ENCODE measurements around the gene USP34. TPM values are rescaled to one million over a fixed set of nuclear protein-coding genes. Genes with fewer than 3 reads are reported as not detected.
"Not testable (repeated sequence)": the region's sequence is repeated elsewhere in the genome, so short reads cannot be mapped to it uniquely, and the experiment has no call there.

USP34 gene
- total RNA-seq, 4 donors from 2014 or later: 120 to 210 (median 157) TPM

DNA sequence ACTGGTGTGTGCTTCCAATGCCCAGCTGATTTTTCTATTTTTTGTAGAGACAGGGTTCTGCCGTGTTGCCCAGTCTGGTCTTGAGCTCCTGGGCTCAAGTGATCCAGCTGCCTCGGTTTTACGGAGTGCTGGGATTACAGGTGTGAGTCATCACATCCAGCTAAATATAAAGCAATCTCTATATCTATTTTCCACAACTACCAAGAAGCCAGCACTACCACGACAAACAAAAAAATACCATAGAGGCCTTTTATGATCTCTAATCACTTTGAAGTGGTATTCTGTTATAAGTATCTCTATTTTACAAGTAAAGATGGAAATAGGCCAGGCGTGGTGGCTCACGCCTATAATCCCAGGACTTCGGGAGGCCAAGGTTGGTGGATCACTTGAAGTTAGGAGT, 274.2 kb downstream of the USP34 start:
- 65 to 91% methylated on average over 6 to 7 of the region's 7 CpGs for WGBS, 2 donors (ENCODE audit: low coverage in 1 of 2)
- no peak overlapping the region for H3K27ac ChIP-seq
- ATAC-seq: no peak
- H3K4me3 ChIP-seq: no peak overlapping the region
- no peaks in the 10 kb centered on the region for H3K9me3 ChIP-seq
- peaks cover 0 to 10% (median 0%) of the 10 kb centered on the region in 3 donors for H3K4me1 ChIP-seq
- no peak for TF ChIP-seq POLR2A (IDR thresholded peaks at IDR 0.05)
- TF ChIP-seq POLR2AphosphoS5 (IDR thresholded peaks at IDR 0.05): no peak
- TF ChIP-seq, protein P1, sequence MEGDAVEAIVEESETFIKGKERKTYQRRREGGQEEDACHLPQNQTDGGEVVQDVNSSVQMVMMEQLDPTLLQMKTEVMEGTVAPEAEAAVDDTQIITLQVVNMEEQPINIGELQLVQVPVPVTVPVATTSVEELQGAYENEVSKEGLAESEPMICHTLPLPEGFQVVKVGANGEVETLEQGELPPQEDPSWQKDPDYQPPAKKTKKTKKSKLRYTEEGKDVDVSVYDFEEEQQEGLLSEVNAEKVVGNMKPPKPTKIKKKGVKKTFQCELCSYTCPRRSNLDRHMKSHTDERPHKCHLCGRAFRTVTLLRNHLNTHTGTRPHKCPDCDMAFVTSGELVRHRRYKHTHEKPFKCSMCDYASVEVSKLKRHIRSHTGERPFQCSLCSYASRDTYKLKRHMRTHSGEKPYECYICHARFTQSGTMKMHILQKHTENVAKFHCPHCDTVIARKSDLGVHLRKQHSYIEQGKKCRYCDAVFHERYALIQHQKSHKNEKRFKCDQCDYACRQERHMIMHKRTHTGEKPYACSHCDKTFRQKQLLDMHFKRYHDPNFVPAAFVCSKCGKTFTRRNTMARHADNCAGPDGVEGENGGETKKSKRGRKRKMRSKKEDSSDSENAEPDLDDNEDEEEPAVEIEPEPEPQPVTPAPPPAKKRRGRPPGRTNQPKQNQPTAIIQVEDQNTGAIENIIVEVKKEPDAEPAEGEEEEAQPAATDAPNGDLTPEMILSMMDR (IDR thresholded peaks at IDR 0.05): no peak
- TF ChIP-seq EP300 (IDR thresholded peaks at IDR 0.05): no peak
- no peaks in the 10 kb centered on the region for H3K27me3 ChIP-seq
- peaks cover 0 to 84% of the 10 kb centered on the region in 2 donors for H3K36me3 ChIP-seq

DNA sequence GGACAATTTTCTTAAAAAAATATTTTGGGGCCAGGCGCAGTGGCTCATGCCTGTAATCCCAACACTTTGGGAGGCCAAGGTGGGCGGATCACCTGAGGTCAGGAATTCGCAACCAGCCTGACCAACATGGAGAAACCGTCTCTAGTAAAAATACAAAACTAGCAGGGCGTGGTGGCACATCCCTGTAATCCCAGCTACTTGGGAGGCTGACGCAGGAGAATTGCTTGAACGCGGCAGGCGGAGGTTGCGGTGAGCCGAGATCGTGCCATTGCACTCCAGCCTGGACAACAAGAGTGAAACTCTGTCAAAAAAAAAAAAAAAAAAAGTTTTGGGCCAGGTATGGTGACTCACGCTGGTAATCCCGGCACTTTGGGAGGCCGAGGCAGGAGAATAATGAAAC, 276.2 kb downstream of the USP34 start:
- not testable (repeated sequence) for H3K27ac ChIP-seq, H3K4me1 ChIP-seq, H3K9me3 ChIP-seq, H3K4me3 ChIP-seq, ATAC-seq, H3K27me3 ChIP-seq
- peaks cover 3 to 87% of the 10 kb centered on the region in 2 donors for H3K36me3 ChIP-seq
- 82 to 94% methylated on average over 3 to 7 of the region's 15 CpGs for WGBS, 2 donors (ENCODE audit: low coverage in 1 of 2)

DNA sequence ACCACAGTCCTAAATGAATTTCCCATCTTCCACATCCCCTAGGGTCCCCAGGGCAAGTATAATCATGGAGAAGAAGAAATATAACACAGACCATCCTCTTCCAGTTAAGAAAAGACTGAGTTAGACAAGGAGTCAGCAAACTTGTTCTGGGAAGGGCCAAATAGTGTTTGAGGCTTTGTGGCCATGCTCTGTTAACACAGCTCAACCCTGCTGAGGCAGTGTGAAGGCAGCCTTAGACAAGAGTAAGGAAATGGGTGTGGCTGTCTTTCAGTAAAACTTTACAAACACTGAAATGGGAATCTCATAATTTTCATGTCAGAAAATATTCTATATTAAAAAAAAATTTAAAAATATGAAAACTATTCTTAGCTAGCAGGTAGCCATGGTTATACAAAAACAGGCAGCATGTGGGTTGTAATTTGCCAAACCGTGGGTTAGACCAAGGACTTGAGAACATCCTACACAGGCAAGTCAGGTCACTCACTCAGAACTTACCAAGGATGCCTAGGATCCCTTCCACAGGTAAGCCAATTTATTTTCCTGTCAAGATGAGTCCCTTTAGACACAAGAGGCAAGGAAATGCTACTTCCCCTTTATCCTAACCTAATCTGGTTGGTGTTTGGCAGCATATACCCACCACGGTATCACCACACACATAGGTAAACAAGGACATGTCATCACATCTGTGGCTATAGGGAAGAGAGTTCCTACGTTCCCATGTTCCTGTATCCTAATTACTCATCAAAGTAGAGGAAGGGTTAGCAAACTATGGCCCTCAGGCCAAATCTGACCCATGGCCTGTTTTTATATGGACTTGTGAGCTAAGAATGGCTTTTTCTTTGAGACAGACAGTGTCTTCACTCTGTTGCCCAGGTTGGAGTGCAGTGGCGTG, 277.0 kb downstream of the USP34 start:
- Histone ChIP-seq H3K27me3 (no peaks in the 10 kb centered on the region), H3K9me3 (no peaks in the 10 kb centered on the region), H3K4me3 (no peak overlapping the region), H3K36me3 (peaks cover 4 to 88% of the 10 kb centered on the region in 2 donors), H3K4me1 (peaks cover 0 to 10% (median 0%) of the 10 kb centered on the region in 3 donors), H3K27ac (peak overlapping the region in 1 of 4 donors; percentile 36)
- TF ChIP-seq POLR2A (IDR thresholded peaks at IDR 0.05) (no peak), EP300 (IDR thresholded peaks at IDR 0.05) (no peak)
- TF ChIP-seq, protein P1 (IDR thresholded peaks at IDR 0.05): no peak
- 67 to 80% methylated on average over 3 to 4 of the region's 4 CpGs for WGBS, 2 donors (ENCODE audit: low coverage in 1 of 2)
- ATAC-seq: no peak

DNA sequence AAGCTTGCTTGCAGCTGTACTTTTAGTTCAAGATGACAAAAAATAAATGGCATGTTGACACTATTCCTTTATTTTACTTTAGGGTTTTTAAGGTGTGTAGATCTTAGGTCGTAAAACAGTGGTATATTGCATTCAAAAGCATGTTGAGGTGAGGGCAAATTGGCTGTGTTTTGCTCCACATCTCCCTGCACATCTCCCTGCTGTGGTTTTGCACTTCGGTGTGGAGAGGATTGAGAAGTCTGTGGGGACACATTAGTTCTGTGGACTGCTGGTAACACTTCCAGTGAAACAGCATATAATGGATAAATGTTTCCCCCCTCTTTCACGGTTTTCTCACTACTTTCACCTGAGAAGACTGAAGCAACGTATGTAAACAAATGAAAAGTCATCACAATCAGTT, 283.8 kb downstream of the USP34 start:
- no peak for ATAC-seq
- Histone ChIP-seq H3K4me3 (no peak overlapping the region), H3K4me1 (peaks cover 0 to 6% (median 5%) of the 10 kb centered on the region in 3 donors), H3K9me3 (no peaks in the 10 kb centered on the region), H3K27me3 (no peaks in the 10 kb centered on the region), H3K27ac (no peak overlapping the region), H3K36me3 (peaks cover 4 to 100% of the 10 kb centered on the region in 2 donors)
- TF ChIP-seq, protein P1 (IDR thresholded peaks at IDR 0.05): no peak
- TF ChIP-seq EP300 (IDR thresholded peaks at IDR 0.05): no peak
- 54 to 100% methylated on average over 3 to 4 of the region's 4 CpGs for WGBS, 2 donors (ENCODE audit: low coverage in 1 of 2)

DNA sequence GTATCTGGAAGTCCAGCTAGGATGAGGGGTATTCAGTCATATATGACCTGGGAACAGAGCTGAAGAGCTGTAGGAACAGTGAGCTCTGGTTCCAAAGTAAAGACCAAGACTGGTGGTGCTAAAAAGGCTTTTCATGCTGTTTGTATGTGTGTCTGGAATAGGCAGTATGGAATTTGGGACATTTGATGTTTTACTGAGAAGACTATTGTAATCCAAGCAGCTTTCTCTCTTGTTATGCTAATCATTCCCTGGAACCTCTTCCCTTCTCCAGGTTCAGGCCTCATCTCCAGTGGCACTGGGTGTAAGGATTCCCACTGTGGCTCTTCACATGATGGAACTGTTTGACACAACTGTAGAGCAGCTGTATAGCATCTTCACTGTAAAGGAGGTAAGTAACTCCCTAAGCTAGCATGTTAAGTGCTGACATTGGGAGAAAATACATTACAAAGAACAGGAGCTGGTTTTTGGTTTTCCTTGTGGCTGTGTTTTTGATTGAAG, 285.6 kb downstream of the USP34 start:
- no peaks in the 10 kb centered on the region for H3K9me3 ChIP-seq
- H3K36me3 ChIP-seq: peaks cover 4 to 100% of the 10 kb centered on the region in 2 donors
- ATAC-seq: no peak
- H3K27ac ChIP-seq: no peak overlapping the region
- H3K27me3 ChIP-seq: no peaks in the 10 kb centered on the region
- TF ChIP-seq EP300 (IDR thresholded peaks at IDR 0.05) (no peak), POLR2AphosphoS5 (IDR thresholded peaks at IDR 0.05) (no peak), POLR2A (IDR thresholded peaks at IDR 0.05) (no peak)
- TF ChIP-seq, protein P1 (IDR thresholded peaks at IDR 0.05): no peak
- no peak overlapping the region for H3K4me3 ChIP-seq
- H3K4me1 ChIP-seq: peaks cover 0 to 25% (median 22%) of the 10 kb centered on the region in 3 donors

Measured in gastroesophageal sphincter (tissue), 4 donors.